ENCODE measurements around the gene GTF3C1.
"Not testable (repeated sequence)": the region's sequence is repeated elsewhere in the genome, so short reads cannot be mapped to it uniquely, and the experiment has no call there.

Gene GTF3C1

DNA sequence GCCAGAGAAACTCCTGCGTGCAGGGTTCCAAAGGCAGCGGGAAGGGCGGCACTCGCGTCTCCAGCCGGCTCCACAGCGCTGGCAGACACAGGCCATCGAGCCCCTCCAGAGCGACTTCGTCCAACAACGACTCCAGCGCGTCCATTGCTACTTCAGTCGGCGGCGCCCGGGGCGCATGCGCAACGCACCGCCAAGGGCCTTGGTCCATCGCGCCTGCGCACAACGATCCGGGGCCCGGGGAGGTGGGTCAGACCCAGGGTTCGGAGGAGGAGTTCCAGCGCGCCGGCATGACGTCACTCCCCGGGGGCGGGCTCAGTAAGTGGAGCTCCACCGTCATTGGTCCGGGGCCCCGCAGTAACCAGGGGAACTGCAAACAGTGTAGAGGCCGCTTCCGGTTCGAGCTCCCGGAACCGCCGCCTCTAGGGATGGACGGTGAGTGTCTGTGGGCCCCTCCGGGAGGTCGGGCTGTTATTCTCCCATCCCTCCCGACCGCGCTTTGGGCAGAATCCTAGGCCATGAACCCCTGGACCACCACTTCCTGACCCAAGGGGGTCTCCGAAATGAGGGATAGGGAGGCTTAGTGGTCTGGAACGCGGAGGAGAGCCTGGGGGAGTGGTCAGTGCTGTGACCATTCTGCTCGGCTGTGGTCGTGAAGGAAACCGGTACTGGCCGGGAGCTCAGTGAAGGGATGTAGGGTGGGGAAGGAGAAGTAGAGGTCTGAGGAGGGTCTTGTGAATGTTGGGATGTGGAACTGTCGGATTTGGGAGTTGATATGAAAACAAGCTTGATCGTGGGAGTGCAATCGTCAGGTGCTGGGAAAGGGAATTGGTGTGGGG is at the start of gene GTF3C1, which contains the start of gene KATNIP:
TSS of gene GTF3C1 (minus strand) at position 168 of the 836 bp plus-strand sequence. CDS start at position 145, 23 bp downstream.
TSS of gene KATNIP (plus strand) at position 399 of the 836 bp plus-strand sequence. CDS start at position 426, 27 bp downstream.
- DNase-seq (ENCODE audit: low read depth), result peak; percentile 100

- DNase-seq (ENCODE audit: low read depth), result no peak
These were observed 49.3 kb upstream of the GTF3C1 start for GRCh38 chr16:27598931-27599565.

GRCh38 chr16:27598220-27598619 is 48.5 kb upstream of the GTF3C1 start:
- no peak for DNase-seq (ENCODE audit: low read depth)

- no peak for DNase-seq (ENCODE audit: low read depth)
These were observed 47.6 kb upstream of the GTF3C1 start for GRCh38 chr16:27597361-27597760.

- no peak for DNase-seq (ENCODE audit: low read depth)
These were observed 46.7 kb upstream of the GTF3C1 start for GRCh38 chr16:27596411-27596810.

GRCh38 chr16:27595993-27596392 is 46.3 kb upstream of the GTF3C1 start:
- no peak for DNase-seq (ENCODE audit: low read depth)

DNA sequence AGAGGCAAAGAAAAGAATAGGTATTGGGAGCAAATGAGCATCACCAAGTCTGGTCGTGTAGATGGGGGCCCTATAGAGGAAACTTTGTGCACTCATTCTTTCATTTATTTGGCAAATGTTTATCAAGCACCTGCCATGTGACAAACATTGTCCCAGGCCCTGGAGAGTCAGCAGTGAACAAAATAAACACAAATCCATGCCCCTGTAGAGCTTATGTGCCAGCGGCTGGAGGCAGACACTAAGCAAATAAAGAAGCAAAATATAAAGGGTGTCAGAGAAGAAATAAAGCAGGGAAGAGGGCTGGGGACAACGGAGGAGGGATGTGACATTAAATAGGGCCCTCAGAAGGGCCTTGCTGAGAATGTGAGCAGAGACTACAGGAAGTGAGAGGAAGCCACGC is 45.8 kb upstream of the GTF3C1 start:
- DNase-seq (ENCODE audit: low read depth), result no peak

GRCh38 chr16:27591837-27592236 is 42.1 kb upstream of the GTF3C1 start:
- DNase-seq (ENCODE audit: low read depth), result no peak

GRCh38 chr16:27588057-27588456 is 38.3 kb upstream of the GTF3C1 start:
- no peak for DNase-seq (ENCODE audit: low read depth)

- DNase-seq (ENCODE audit: low read depth), result no peak
These were observed 37.0 kb upstream of the GTF3C1 start for GRCh38 chr16:27586711-27587110.

GRCh38 chr16:27585200-27585599 is 35.5 kb upstream of the GTF3C1 start:
- no peak for DNase-seq (ENCODE audit: low read depth)

- DNase-seq (ENCODE audit: low read depth), result no peak
These were observed 33.9 kb upstream of the GTF3C1 start for GRCh38 chr16:27583634-27584033.

GRCh38 chr16:27582883-27583282 is 33.2 kb upstream of the GTF3C1 start:
- DNase-seq (ENCODE audit: low read depth), result no peak

DNA sequence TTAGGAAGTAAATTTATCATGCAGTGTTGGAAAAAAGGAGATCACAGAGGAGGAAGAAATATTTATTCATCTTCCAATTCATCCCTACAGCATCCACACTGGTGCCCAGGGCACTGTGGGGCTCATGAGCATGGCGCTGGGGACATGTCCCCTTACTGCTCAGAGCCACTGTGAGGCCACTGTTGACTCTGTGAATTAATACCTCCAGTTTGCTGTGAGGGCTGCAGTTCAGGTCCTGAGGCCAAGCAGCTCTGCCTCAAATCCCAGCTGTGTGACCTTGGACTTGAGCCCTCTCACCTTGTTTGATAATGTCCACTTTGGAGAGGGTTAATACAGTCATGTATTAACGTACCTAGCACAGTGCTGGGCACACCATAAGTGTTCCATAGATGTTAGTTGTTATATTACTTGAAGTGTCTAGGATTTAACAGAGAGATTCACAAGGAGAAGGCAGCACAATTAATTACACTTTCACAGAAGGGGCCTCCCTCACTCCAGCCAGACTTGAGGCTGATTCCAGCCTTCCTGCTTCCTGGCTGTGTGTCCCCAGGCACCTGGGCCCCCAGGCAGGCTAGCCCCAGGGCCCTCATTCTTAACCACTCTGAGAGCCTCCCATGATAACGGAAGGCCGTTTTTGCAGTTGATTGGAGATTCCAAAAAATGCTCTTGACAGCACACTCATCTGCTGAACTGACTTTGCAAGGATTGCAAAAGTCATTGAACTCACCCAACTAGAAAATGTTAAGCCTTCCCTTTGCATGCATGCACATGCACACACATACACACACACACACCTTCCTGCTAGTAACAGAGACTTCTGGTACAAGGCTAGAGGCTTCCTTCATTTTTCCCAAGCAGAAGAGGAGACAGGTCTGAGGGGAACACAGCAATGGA is 29.6 kb upstream of the GTF3C1 start:
- no peak for DNase-seq (ENCODE audit: low read depth)

DNA sequence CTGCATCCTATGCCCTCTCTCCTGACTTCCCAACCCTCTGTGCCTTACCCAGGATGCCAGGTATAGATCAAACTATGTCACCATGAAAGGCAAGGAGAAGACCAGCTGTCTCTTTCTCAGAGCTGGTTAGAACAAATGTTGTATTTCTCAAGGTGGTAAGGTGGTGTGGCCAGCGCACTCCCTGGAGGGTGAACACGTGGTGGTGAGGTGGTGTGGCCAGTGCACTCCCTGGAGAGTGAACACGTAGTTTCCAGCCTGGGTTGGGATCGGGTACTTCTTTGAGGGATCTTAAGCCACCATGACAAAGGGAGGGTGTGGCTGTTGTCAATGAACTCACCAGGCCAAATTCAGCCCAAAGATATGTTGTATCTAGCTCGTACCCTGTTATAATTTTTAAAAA is 27.0 kb upstream of the GTF3C1 start:
- DNase-seq (ENCODE audit: low read depth), result no peak

GRCh38 chr16:27572711-27573110 is 23.0 kb upstream of the GTF3C1 start:
- no peak for DNase-seq (ENCODE audit: low read depth)

DNA sequence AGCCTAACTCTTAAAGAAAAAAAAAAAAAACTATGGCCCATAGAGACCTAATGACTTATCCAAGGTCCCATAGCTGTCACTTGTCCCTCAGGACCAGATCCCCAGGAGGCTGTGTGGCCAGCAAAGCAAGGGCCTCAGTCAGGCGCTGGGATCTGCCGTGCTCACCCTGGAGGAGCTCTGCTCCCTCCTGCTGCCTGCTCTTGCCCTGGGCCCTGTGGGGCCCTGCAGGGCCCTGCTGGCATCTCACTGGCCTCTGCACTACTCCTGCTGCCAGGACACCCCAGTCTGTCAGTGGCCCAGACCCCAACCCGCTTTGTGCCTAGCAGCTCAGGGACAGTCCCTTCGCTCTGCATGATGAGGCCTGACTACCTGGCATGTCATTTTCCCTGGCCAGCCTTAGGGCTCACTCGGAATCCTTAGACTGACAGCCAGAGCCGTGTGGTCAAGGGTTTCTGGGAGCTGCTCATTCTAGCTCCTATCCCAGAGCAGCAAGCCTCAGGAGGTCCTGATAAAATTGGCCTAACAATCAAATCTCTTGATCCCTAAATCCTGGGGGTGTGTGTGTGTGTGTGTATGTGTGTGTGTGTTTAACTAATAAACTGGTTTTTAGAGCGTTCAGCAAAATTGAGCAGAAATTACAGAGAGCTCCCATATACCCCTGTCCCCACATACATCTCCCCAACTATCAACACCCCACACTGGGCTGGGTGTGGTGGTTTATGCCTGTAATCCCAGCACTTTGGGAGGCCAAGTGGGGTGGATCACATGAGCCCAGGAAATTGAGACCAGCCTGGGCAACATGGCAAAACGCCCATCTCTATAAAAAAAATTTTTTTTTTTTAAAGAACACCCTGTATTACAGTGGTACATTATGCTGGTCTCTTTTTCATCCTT is 22.0 kb upstream of the GTF3C1 start:
- no peak for DNase-seq (ENCODE audit: low read depth)

- not testable (repeated sequence) for DNase-seq (ENCODE audit: low read depth)
These were observed 21.3 kb upstream of the GTF3C1 start for GRCh38 chr16:27570986-27571385.

DNA sequence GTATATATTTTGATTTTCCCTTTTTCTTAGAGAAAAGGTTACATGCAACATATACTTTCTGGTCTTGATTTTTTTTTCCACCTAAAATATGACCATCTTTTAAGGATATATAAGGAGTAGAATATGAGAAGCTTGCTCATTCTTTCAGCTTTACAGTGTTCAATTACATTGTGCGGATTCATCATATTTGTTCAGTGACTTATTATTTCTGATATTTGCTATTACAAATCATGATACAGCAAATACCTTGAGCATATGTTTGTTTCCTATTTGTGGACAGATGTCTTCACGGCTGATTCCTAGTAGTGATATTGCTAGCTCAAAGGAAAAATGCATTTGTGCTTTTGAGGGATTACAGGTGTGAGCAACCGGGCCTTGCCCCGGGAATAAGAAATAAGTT is 18.4 kb upstream of the GTF3C1 start:
- no peak for DNase-seq (ENCODE audit: low read depth)

DNA sequence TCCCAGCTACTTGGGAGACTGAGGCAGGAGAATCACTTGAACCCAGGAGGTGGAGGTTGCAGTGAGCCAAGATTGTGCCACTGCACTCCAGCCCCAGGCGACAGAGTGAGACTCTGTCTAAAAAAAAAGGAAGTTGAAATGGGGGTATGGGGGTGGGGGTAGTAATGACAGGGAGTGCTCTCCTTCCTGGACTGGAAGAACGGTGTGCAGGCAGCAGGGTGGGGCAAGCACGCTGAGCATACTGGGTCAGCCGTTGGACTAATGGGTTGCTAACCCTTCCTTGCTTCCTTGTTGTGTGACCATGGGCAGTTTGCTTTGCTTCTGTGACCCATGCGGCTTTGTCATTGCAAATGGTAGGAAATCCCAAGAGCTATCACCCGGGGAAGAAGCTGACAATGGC is 16.7 kb upstream of the GTF3C1 start:
- DNase-seq (ENCODE audit: low read depth), result no peak

DNA sequence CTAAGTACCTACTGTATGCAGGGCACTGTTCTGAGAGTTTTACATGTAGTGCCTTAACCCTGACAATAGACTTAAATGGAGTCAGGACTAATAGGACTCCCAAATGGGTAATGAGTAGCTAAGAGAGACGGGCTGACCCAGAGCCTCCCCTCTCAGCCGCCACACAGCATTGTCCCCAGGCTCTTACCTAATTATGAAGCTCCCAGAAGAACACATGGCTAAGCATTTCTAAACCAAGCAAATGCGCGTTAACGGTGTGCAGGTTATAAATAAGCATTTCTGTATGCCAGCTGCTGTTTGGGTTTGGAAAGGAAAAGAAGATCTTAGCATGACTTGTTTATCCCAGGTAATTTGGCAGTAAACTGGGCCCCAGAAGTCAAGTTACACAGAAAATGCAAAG is 14.5 kb upstream of the GTF3C1 start:
- DNase-seq (ENCODE audit: low read depth), result no peak

All from stimulated activated CD8-positive, alpha-beta memory T cell treated with anti-CD3 and anti-CD28 coated beads, Interleukin-7, amount 100 ng/mL, for 24 hours (primary cell).